Hepatocyte (in vitro differentiated cells): ENCODE measurements around the gene TLK2.
"Not testable (repeated sequence)": the region's sequence is repeated elsewhere in the genome, so short reads cannot be mapped to it uniquely, and the experiment has no call there.

ENCODE experiments used
- EZH2phosphoT487 ChIP-seq: fragments of 200-600 bp; sonication (generic); IDR thresholded peaks from one replicate; pipeline ENCODE4 v1.6.1; 2018; ENCODE audit warnings: antibody characterized with exemption, mild to moderate bottlenecking, low read depth, moderate library complexity; ENCODE audit not compliant: unreplicated experiment, severe bottlenecking
- TF ChIP-seq, protein P1 (sequence below): fragments of 200-600 bp; sonication (generic); IDR thresholded peaks from 2 replicates; pipeline ENCODE4 v1.5.1; 2016; ENCODE audit warnings: antibody characterized with exemption, mild to moderate bottlenecking; ENCODE audit not compliant: poor library complexity

DNA sequence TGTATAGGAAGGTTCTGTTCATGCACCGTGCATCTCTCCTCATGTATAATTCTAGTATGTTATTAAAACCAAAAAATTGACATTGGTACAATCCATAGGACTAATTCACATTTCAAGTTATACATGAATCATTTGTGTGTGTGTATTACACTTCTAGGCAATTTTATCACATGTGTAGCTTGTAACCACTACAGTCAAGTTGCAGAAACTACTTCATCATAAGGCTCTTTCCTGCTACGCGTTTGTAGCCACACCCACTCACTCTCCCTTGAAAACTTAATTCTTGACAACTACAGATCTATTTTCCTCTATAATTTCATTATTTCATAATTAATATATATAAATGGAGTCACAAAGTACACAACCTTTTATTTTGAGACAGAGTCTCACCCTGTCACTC is 32.4 kb downstream of the TLK2 start:
- TF ChIP-seq, protein P1, sequence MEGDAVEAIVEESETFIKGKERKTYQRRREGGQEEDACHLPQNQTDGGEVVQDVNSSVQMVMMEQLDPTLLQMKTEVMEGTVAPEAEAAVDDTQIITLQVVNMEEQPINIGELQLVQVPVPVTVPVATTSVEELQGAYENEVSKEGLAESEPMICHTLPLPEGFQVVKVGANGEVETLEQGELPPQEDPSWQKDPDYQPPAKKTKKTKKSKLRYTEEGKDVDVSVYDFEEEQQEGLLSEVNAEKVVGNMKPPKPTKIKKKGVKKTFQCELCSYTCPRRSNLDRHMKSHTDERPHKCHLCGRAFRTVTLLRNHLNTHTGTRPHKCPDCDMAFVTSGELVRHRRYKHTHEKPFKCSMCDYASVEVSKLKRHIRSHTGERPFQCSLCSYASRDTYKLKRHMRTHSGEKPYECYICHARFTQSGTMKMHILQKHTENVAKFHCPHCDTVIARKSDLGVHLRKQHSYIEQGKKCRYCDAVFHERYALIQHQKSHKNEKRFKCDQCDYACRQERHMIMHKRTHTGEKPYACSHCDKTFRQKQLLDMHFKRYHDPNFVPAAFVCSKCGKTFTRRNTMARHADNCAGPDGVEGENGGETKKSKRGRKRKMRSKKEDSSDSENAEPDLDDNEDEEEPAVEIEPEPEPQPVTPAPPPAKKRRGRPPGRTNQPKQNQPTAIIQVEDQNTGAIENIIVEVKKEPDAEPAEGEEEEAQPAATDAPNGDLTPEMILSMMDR, result not testable (repeated sequence)
- not testable (repeated sequence) for TF ChIP-seq EZH2phosphoT487
